Peyer's patch (tissue), 4 donors: ENCODE results near the gene NKX1-1.

Experiments used
- POLR2A ChIP-seq, 2 donors: fragments of 450-650 bp; IDR thresholded peaks; one replicate each; pipeline ENCODE4 v1.5.1; 2017; ENCODE audit warnings: antibody characterized with exemption in 2 of 2, mild to moderate bottlenecking in 2 of 2, moderate library complexity in 2 of 2
- TF ChIP-seq, protein P1 (sequence below), 6 experiments: fragments of 450-650 bp in 4 of 6; fragments of 200-600 bp in 2 of 6; sonication (generic) in 1 of 6; IDR thresholded peaks; one replicate each; pipeline ENCODE4 v1.5.1; 2017 to 2019; ENCODE audit warnings: antibody characterized with exemption in 6 of 6, mild to moderate bottlenecking in 3 of 6, moderate library complexity in 1 of 6

GRCh38 chr4:1448589-1449420 is 42.6 kb upstream of the NKX1-1 start:
- TF ChIP-seq, protein P1, sequence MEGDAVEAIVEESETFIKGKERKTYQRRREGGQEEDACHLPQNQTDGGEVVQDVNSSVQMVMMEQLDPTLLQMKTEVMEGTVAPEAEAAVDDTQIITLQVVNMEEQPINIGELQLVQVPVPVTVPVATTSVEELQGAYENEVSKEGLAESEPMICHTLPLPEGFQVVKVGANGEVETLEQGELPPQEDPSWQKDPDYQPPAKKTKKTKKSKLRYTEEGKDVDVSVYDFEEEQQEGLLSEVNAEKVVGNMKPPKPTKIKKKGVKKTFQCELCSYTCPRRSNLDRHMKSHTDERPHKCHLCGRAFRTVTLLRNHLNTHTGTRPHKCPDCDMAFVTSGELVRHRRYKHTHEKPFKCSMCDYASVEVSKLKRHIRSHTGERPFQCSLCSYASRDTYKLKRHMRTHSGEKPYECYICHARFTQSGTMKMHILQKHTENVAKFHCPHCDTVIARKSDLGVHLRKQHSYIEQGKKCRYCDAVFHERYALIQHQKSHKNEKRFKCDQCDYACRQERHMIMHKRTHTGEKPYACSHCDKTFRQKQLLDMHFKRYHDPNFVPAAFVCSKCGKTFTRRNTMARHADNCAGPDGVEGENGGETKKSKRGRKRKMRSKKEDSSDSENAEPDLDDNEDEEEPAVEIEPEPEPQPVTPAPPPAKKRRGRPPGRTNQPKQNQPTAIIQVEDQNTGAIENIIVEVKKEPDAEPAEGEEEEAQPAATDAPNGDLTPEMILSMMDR (IDR thresholded peaks at IDR 0.05), result no peak
- TF ChIP-seq POLR2A (IDR thresholded peaks at IDR 0.05), result no peak
